Ovary (tissue), 3 donors: ENCODE data around the gene PDIA2.
"Not testable (repeated sequence)": the region's sequence is repeated elsewhere in the genome, so short reads cannot be mapped to it uniquely, and the experiment has no call there.

Experiments used
- CTCF ChIP-seq, 3 donors: fragments of 450-650 bp in 2 of 3; fragments of 200-600 bp in 1 of 3; IDR thresholded peaks; one replicate each; pipeline versions ENCODE4 v1.5.1 to v1.8.0; 2016 to 2022; ENCODE audit warnings: antibody characterized with exemption in 3 of 3, mild to moderate bottlenecking in 1 of 3
- EP300 ChIP-seq: sonication (generic); formaldehyde crosslinking; IDR thresholded peaks from one replicate; pipeline ENCODE4 v1.6.1; 2017; ENCODE audit warnings: antibody characterized with exemption
- POLR2A ChIP-seq: fragments of 450-650 bp; IDR thresholded peaks from one replicate; pipeline ENCODE4 v1.6.1; 2017; ENCODE audit warnings: antibody characterized with exemption, mild to moderate bottlenecking, moderate library complexity
- donor health status: DM: no; HTN: no; CAD: no.

- TF ChIP-seq CTCF (IDR thresholded peaks at IDR 0.05); POLR2A; EP300: not testable (repeated sequence)
These were observed 48.3 kb downstream of the PDIA2 start for GRCh38 chr16:331181-331814.
